ENCODE measurements around the gene EFNA5. TPM values are rescaled to one million over a fixed set of nuclear protein-coding genes. Genes with fewer than 3 reads are reported as not detected.

The EFNA5 gene
- total and polyA plus RNA-seq, 4 donors = 0.14 to 0.93 (median 0.54) TPM

- Histone ChIP-seq H3K9ac (ENCODE audit: low read depth in 1 of 2, low read length in 2 of 2) (no peak overlapping the region), H3K27me3 (ENCODE audit: control insufficient read depth in 4 of 4, insufficient read depth in 4 of 4, low read length in 3 of 4) (no peaks in the 10 kb centered on the region), H3K27ac (ENCODE audit: low read depth in 1 of 2, low read length in 2 of 2) (no peak overlapping the region), H3K36me3 (ENCODE audit: control insufficient read depth in 4 of 4, insufficient read depth in 3 of 4, low read depth in 1 of 4, low read length in 3 of 4) (no peaks in the 10 kb centered on the region), H3K4me1 (ENCODE audit: control insufficient read depth in 4 of 4, insufficient read depth in 4 of 4, low read length in 3 of 4) (peaks cover 0 to 12% (median 4%) of the 10 kb centered on the region in 4 donors), H3K4me3 (ENCODE audit: low read depth in 1 of 3, low read length in 3 of 3) (no peak overlapping the region), H3K9me3 (ENCODE audit: control insufficient read depth in 4 of 4, low read length in 3 of 4) (no peaks in the 10 kb centered on the region)
- no peak for DNase-seq (ENCODE audit: low spot score)
- TF ChIP-seq HNF4A (conservative IDR thresholded peaks at IDR 0.05) (no peak), FOXA1 (IDR thresholded peaks at IDR 0.05) (no peak), MAX (IDR thresholded peaks at IDR 0.05) (no peak), GABPA (IDR thresholded peaks at IDR 0.05 in 1 of 2, conservative IDR thresholded peaks at IDR 0.05 in 1 of 2) (no peak), SP1 (IDR thresholded peaks at IDR 0.05) (no peak), ATF3 (IDR thresholded peaks at IDR 0.05) (no peak), JUND (IDR thresholded peaks at IDR 0.05) (no peak), REST (IDR thresholded peaks at IDR 0.05) (no peak), RAD21 (IDR thresholded peaks at IDR 0.05) (no peak), YY1 (IDR thresholded peaks at IDR 0.05) (no peak), HNF4G (IDR thresholded peaks at IDR 0.05) (no peak), FOXA2 (IDR thresholded peaks at IDR 0.05) (no peak), CTCF (IDR thresholded peaks at IDR 0.05; ENCODE audit: low read depth, low read length, missing input control) (no peak), ZBTB33 (IDR thresholded peaks at IDR 0.05) (no peak), RXRA (IDR thresholded peaks at IDR 0.05) (no peak), EGR1 (IDR thresholded peaks at IDR 0.05; ENCODE audit: low read depth in 2 of 2) (no peak), TAF1 (conservative IDR thresholded peaks at IDR 0.05) (no peak)
- 72% methylated on average over 4 of the region's 4 CpGs for WGBS
Observed at GRCh38 chr5:107545486-107545885, 125.3 kb downstream of the EFNA5 start.

- Histone ChIP-seq H3K27ac (ENCODE audit: low read depth in 1 of 2, low read length in 2 of 2) (no peak overlapping the region), H3K36me3 (ENCODE audit: control insufficient read depth in 4 of 4, insufficient read depth in 3 of 4, low read depth in 1 of 4, low read length in 3 of 4) (no peaks in the 10 kb centered on the region), H3K9me3 (ENCODE audit: control insufficient read depth in 4 of 4, low read length in 3 of 4) (no peaks in the 10 kb centered on the region), H3K4me3 (ENCODE audit: low read depth in 1 of 3, low read length in 3 of 3) (no peak overlapping the region), H3K9ac (ENCODE audit: low read depth in 1 of 2, low read length in 2 of 2) (no peak overlapping the region), H3K27me3 (ENCODE audit: control insufficient read depth in 4 of 4, insufficient read depth in 4 of 4, low read length in 3 of 4) (no peaks in the 10 kb centered on the region), H3K4me1 (ENCODE audit: control insufficient read depth in 4 of 4, insufficient read depth in 4 of 4, low read length in 3 of 4) (peaks cover 0 to 12% (median 4%) of the 10 kb centered on the region in 4 donors)
- no peak for DNase-seq (ENCODE audit: low spot score)
- 92% methylated on average over 6 of the region's 6 CpGs for WGBS
- TF ChIP-seq RAD21 (IDR thresholded peaks at IDR 0.05) = no peak
- no peak for TF ChIP-seq YY1 (IDR thresholded peaks at IDR 0.05)
- TF ChIP-seq FOXA2 (IDR thresholded peaks at IDR 0.05) = no peak
- TF ChIP-seq EGR1 (IDR thresholded peaks at IDR 0.05; ENCODE audit: low read depth in 2 of 2) = no peak
- TF ChIP-seq SP1 (IDR thresholded peaks at IDR 0.05) = no peak
- TF ChIP-seq HNF4G (IDR thresholded peaks at IDR 0.05) = no peak
- TF ChIP-seq RXRA (IDR thresholded peaks at IDR 0.05) = no peak
- no peak for TF ChIP-seq TAF1 (conservative IDR thresholded peaks at IDR 0.05)
- TF ChIP-seq GABPA (IDR thresholded peaks at IDR 0.05 in 1 of 2, conservative IDR thresholded peaks at IDR 0.05 in 1 of 2) = no peak
- TF ChIP-seq NR2F2 (IDR thresholded peaks at IDR 0.05) = no peak
- TF ChIP-seq FOXA1 (IDR thresholded peaks at IDR 0.05) = no peak
- no peak for TF ChIP-seq JUND (IDR thresholded peaks at IDR 0.05)
- no peak for TF ChIP-seq MAX (IDR thresholded peaks at IDR 0.05)
- no peak for TF ChIP-seq ZBTB33 (IDR thresholded peaks at IDR 0.05)
- no peak for TF ChIP-seq HNF4A (conservative IDR thresholded peaks at IDR 0.05)
Observed at GRCh38 chr5:107544967-107545366, 125.8 kb downstream of the EFNA5 start.

Measured in liver (tissue), 9 donors.